Measurements from ENCODE around the gene AP3D1.

- no peak for TF ChIP-seq CTCF (IDR thresholded peaks at IDR 0.05; ENCODE audit: low read depth, low read length)
- no peak for TF ChIP-seq MAX (IDR thresholded peaks at IDR 0.05; ENCODE audit: low read depth, low read length)
Observed at GRCh38 chr19:2062389-2062729, 89.0 kb downstream of the AP3D1 start.
